Uterus (tissue), 4 donors: ENCODE data around the gene ENOPH1. TPM values are rescaled to one million over a fixed set of nuclear protein-coding genes. Genes with fewer than 3 reads are reported as not detected.
"Not testable (repeated sequence)": the region's sequence is repeated elsewhere in the genome, so short reads cannot be mapped to it uniquely, and the experiment has no call there.

Source experiments
- DNase-seq, 2 donors: peaks; one replicate each; pipeline ENCODE4 v3.0.0-alpha.2; 2019 to 2020
- H3K27ac ChIP-seq, 2 donors: fragments of 200-600 bp; sonication (generic); 1 replicate in 1 of 2; 2 replicates in 1 of 2; pipeline ENCODE4 v1.5.1; 2016 to 2018
- H3K27me3 ChIP-seq, 2 donors: fragments of 200-600 bp; sonication (generic); one replicate each; pipeline ENCODE4 v1.5.1; 2018 to 2019; ENCODE audit warnings: control low read depth in 1 of 2
- H3K36me3 ChIP-seq, 2 donors: fragments of 200-600 bp; sonication (generic); one replicate each; pipeline ENCODE4 v1.5.1; 2019; ENCODE audit warnings: control low read depth in 1 of 2
- H3K4me1 ChIP-seq, 2 donors: fragments of 200-600 bp; sonication (generic); one replicate each; pipeline ENCODE4 v1.5.1; 2018 to 2019; ENCODE audit warnings: control low read depth in 1 of 2
- H3K4me3 ChIP-seq, 2 donors: fragments of 200-600 bp; sonication (generic); 1 replicate in 1 of 2; 2 replicates in 1 of 2; pipeline ENCODE4 v1.5.1; 2018 to 2019; ENCODE audit warnings: mild to moderate bottlenecking in 1 of 2
- H3K9me3 ChIP-seq, 2 donors: fragments of 200-600 bp; sonication (generic); one replicate each; pipeline ENCODE4 v1.5.1; 2019; ENCODE audit warnings: control low read depth in 1 of 2
- POLR2A ChIP-seq, 2 donors: fragments of 450-650 bp; IDR thresholded peaks; one replicate each; pipeline ENCODE4 v1.6.1; 2016; ENCODE audit warnings: antibody characterized with exemption in 2 of 2, mild to moderate bottlenecking in 1 of 2, moderate library complexity in 1 of 2
- intact Hi-C: fragments of 100-400 bp; cut with DNase I; formaldehyde crosslinking; loops from one replicate; pipeline ENCODE4 v1.15.1; 2023; ENCODE audit warnings: low total_unique reads
- total RNA-seq, 4 donors: library from RNA; depleted of rRNA in 3 of 4; stranded (reverse); fragments of >200 nt in 3 of 4; gene quantifications; one replicate each; pipeline versions ENCODE4 v1.1.0 to v1.2.4, GENCODE V29; 2014 to 2023
- TF ChIP-seq, protein P1 (sequence below), 4 experiments: fragments of 200-600 bp in 2 of 4; fragments of 450-650 bp in 2 of 4; sonication (generic) in 2 of 4; IDR thresholded peaks; one replicate each; pipeline ENCODE4 v1.5.1; 2016 to 2019; ENCODE audit warnings: antibody characterized with exemption in 4 of 4, mild to moderate bottlenecking in 2 of 4, moderate library complexity in 1 of 4
- donor health status: DM: yes; HTN: yes; CAD: no.

Gene ENOPH1
- total RNA-seq, 4 donors from 2014 or later = 20.5 to 40.2 (median 28.3) TPM

GRCh38 chr4:82388405-82388804 is 42.0 kb upstream of the ENOPH1 start:
- no peaks in the 10 kb centered on the region for H3K36me3 ChIP-seq
- H3K27me3 ChIP-seq = no peaks in the 10 kb centered on the region
- DNase-seq = no peak
- H3K4me3 ChIP-seq = no peak overlapping the region
- no peak overlapping the region for H3K27ac ChIP-seq
- H3K4me1 ChIP-seq = no peaks in the 10 kb centered on the region
- H3K9me3 ChIP-seq = no peaks in the 10 kb centered on the region
- intact Hi-C loops = no loop called here
- no peak for TF ChIP-seq POLR2A (IDR thresholded peaks at IDR 0.05)

DNA sequence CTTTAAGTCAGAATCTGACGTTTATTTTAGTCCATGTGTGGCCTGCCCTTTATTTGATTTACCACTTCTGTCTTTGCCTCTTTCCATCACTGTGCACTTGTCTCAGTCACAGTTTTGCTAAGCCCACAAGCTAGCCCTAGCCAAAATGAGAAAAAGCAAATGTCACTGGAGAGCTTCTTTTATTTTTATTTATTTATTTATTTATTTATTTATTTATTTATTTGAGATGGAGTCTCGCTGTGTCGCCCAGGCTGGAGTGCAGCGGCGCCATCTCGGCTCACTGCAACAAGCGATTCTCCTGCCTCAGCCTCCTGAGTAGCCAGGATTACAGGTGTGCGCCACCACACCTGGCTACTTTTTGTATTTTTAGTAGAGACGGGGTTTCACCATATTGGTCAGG is 40.3 kb upstream of the ENOPH1 start:
- H3K27ac ChIP-seq, H3K4me1 ChIP-seq, H3K4me3 ChIP-seq, H3K27me3 ChIP-seq, H3K9me3 ChIP-seq, H3K36me3 ChIP-seq, intact Hi-C loops, DNase-seq: not testable (repeated sequence)

GRCh38 chr4:82394896-82395295 is 35.5 kb upstream of the ENOPH1 start:
- Histone ChIP-seq H3K36me3 (no peaks in the 10 kb centered on the region), H3K4me1 (no peaks in the 10 kb centered on the region), H3K4me3 (no peak overlapping the region), H3K27ac (no peak overlapping the region), H3K9me3 (no peaks in the 10 kb centered on the region), H3K27me3 (no peaks in the 10 kb centered on the region)
- TF ChIP-seq POLR2A (IDR thresholded peaks at IDR 0.05) = no peak
- TF ChIP-seq, protein P1, sequence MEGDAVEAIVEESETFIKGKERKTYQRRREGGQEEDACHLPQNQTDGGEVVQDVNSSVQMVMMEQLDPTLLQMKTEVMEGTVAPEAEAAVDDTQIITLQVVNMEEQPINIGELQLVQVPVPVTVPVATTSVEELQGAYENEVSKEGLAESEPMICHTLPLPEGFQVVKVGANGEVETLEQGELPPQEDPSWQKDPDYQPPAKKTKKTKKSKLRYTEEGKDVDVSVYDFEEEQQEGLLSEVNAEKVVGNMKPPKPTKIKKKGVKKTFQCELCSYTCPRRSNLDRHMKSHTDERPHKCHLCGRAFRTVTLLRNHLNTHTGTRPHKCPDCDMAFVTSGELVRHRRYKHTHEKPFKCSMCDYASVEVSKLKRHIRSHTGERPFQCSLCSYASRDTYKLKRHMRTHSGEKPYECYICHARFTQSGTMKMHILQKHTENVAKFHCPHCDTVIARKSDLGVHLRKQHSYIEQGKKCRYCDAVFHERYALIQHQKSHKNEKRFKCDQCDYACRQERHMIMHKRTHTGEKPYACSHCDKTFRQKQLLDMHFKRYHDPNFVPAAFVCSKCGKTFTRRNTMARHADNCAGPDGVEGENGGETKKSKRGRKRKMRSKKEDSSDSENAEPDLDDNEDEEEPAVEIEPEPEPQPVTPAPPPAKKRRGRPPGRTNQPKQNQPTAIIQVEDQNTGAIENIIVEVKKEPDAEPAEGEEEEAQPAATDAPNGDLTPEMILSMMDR (IDR thresholded peaks at IDR 0.05) = no peak
- DNase-seq = no peak
- intact Hi-C loops = no loop called here

DNA sequence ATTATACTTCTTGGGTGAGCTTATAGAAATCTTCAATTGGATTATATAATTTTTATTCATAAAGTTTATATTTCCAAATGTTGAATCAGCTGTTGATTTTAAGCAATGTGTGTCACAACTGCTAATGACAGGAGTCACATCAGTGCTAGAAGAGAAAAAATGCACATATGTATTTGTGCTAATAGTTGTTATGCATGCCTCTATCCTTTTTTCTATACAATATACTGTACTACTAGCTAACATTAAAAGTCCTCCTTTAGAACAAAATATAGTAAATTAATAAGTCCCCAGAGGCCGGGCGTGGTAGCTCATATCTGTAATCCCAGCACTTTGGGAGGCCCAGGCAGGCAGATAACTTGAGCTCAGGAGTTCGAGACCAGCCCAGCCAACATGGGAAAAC is 32.9 kb upstream of the ENOPH1 start:
- TF ChIP-seq, protein P1 (IDR thresholded peaks at IDR 0.05) = no peak
- TF ChIP-seq POLR2A (IDR thresholded peaks at IDR 0.05) = no peak
- H3K27me3 ChIP-seq = no peaks in the 10 kb centered on the region
- H3K36me3 ChIP-seq = no peaks in the 10 kb centered on the region
- H3K9me3 ChIP-seq = no peaks in the 10 kb centered on the region
- H3K27ac ChIP-seq = no peak overlapping the region
- intact Hi-C loops = no loop called here
- H3K4me3 ChIP-seq = no peak overlapping the region
- no peaks in the 10 kb centered on the region for H3K4me1 ChIP-seq
- no peak for DNase-seq

- H3K4me3 ChIP-seq = no peak overlapping the region
- intact Hi-C loops = no loop called here
- no peaks in the 10 kb centered on the region for H3K36me3 ChIP-seq
- no peaks in the 10 kb centered on the region for H3K27me3 ChIP-seq
- no peak overlapping the region for H3K27ac ChIP-seq
- DNase-seq = no peak
- no peak for TF ChIP-seq POLR2A (IDR thresholded peaks at IDR 0.05)
- TF ChIP-seq, protein P1 (IDR thresholded peaks at IDR 0.05) = no peak
- H3K9me3 ChIP-seq = no peaks in the 10 kb centered on the region
- H3K4me1 ChIP-seq = no peaks in the 10 kb centered on the region
Observed at GRCh38 chr4:82398263-82398662, 32.1 kb upstream of the ENOPH1 start.

- H3K9me3 ChIP-seq = no peaks in the 10 kb centered on the region
- DNase-seq = no peak
- no peak overlapping the region for H3K4me3 ChIP-seq
- no peaks in the 10 kb centered on the region for H3K4me1 ChIP-seq
- TF ChIP-seq, protein P1 (IDR thresholded peaks at IDR 0.05) = no peak
- no peak for TF ChIP-seq POLR2A (IDR thresholded peaks at IDR 0.05)
- no peaks in the 10 kb centered on the region for H3K36me3 ChIP-seq
- H3K27ac ChIP-seq = no peak overlapping the region
- intact Hi-C loops = no loop called here
- no peaks in the 10 kb centered on the region for H3K27me3 ChIP-seq
Observed at GRCh38 chr4:82401600-82401999, 28.8 kb upstream of the ENOPH1 start.
